PC-3 (cell line): ENCODE measurements around the gene SIAE. TPM values are rescaled to one million over a fixed set of nuclear protein-coding genes. Genes with fewer than 3 reads are reported as not detected.

ENCODE experiments used
- ATAC-seq: fragments of 200-7000 bp; cut with Tn5 transposase; 2 replicates; pipeline ENCODE4 v1.9.1; 2020; ENCODE audit warnings: mild to moderate bottlenecking, moderate library complexity
- BruUV-seq: library from RNA; stranded (reverse); fragments of 400-500 nt; replicated peaks from 2 replicates; lab custom pipeline; 2021; lab: Mats Ljungman, UMichigan
- CTCF ChIA-PET: fragments of 300-600 bp; sonication (Branson Sonifier 250); formaldehyde crosslinking; loops from one replicate; lab custom pipeline; 2022; ENCODE audit warnings: antibody characterized with exemption; lab: Charles Lee
- POLR2A ChIA-PET: fragments of 300-600 bp; sonication (Branson Sonifier 250); formaldehyde crosslinking; loops from one replicate; lab custom pipeline; 2022; ENCODE audit warnings: antibody characterized with exemption; ENCODE audit not compliant: unreplicated experiment; lab: Charles Lee
- DNase-seq: peaks from one replicate; pipeline ENCODE4 v3.0.0-alpha.2; 2015
- H2AFZ ChIP-seq: fragments of 300-600 bp; sonication (generic); 2 replicates; pipeline ENCODE4 v1.6.0; 2016; ENCODE audit warnings: antibody characterized with exemption, low read length
- H3F3A ChIP-seq: fragments of 300-600 bp; sonication (generic); one replicate; pipeline ENCODE4 v1.6.0; 2017; ENCODE audit warnings: antibody characterized with exemption, low read length, control low read depth, mild to moderate bottlenecking; ENCODE audit not compliant: unreplicated experiment
- H3K27ac ChIP-seq: fragments of 300-600 bp; sonication (generic); 2 replicates; pipeline ENCODE4 v1.5.1; 2016; ENCODE audit warnings: mild to moderate bottlenecking, low read length
- H3K27me3 ChIP-seq: fragments of 300-600 bp; sonication (generic); 2 replicates; pipeline ENCODE4 v1.6.1; 2016; ENCODE audit warnings: low read length, mixed read lengths
- H3K36me3 ChIP-seq: fragments of 300-600 bp; sonication (generic); 2 replicates; pipeline ENCODE4 v1.6.1; 2016; ENCODE audit warnings: low read depth, mixed run types, low read length, mixed read lengths
- H3K4me1 ChIP-seq: fragments of 300-600 bp; sonication (generic); 2 replicates; pipeline ENCODE4 v1.5.1; 2016; ENCODE audit warnings: low read length; ENCODE audit not compliant: insufficient read depth
- H3K4me2 ChIP-seq: fragments of 300-600 bp; sonication (generic); 2 replicates; pipeline ENCODE4 v1.6.0; 2016; ENCODE audit warnings: low read length
- H3K4me3 ChIP-seq: fragments of 300-600 bp; sonication (generic); 2 replicates; pipeline ENCODE4 v1.5.1; 2016; ENCODE audit warnings: mild to moderate bottlenecking, low read length, mixed read lengths
- H3K79me2 ChIP-seq: fragments of 300-600 bp; sonication (generic); 2 replicates; pipeline ENCODE4 v1.6.1; 2017; ENCODE audit warnings: low read length, mixed read lengths
- H3K9ac ChIP-seq: fragments of 300-600 bp; sonication (generic); 2 replicates; pipeline ENCODE4 v1.6.0; 2016; ENCODE audit warnings: mild to moderate bottlenecking, low read length
- H3K9me2 ChIP-seq: fragments of 300-600 bp; sonication (generic); replicated peaks from 2 replicates; pipeline ENCODE4 v1.6.1; 2016; ENCODE audit warnings: mixed run types, low read length, mixed read lengths
- H3K9me3 ChIP-seq: fragments of 300-600 bp; sonication (generic); 2 replicates; pipeline ENCODE4 v1.6.1; 2016; ENCODE audit warnings: low read length, mixed read lengths
- H4K20me1 ChIP-seq: fragments of 300-600 bp; sonication (generic); 2 replicates; pipeline ENCODE4 v1.6.1; 2016; ENCODE audit warnings: low read length, mixed read lengths
- EZH2 ChIP-seq: fragments of 300-600 bp; sonication (generic); IDR thresholded peaks from one replicate; pipeline ENCODE4 v1.6.1; 2017; ENCODE audit warnings: antibody characterized with exemption, mild to moderate bottlenecking, low read length; ENCODE audit not compliant: unreplicated experiment
- EZH2phosphoT487 ChIP-seq: fragments of 300-600 bp; sonication (generic); IDR thresholded peaks from 2 replicates; pipeline ENCODE4 v1.6.1; 2018; ENCODE audit warnings: mild to moderate bottlenecking, antibody characterized with exemption, low read length, borderline replicate concordance
- intact Hi-C: fragments of 100-400 bp; cut with micrococcal nuclease; formaldehyde crosslinking; loops from 2 replicates; pipeline ENCODE4 v1.9.0; 2023
- total RNA-seq: library from RNA; depleted of rRNA; stranded (reverse); fragments of >200 nt; gene quantifications from 2 replicates; pipeline ENCODE4 v1.2.3, GENCODE V29; 2014
- TF ChIP-seq, protein P1 (sequence below): fragments of 300-600 bp; sonication (generic); conservative IDR thresholded peaks from 2 replicates; pipeline ENCODE4 v1.5.1; 2017; ENCODE audit warnings: antibody characterized with exemption, low read depth, mild to moderate bottlenecking, low read length

SIAE gene
- total RNA-seq, 1 experiment from 2014 or later, result 17.6 TPM

DNA sequence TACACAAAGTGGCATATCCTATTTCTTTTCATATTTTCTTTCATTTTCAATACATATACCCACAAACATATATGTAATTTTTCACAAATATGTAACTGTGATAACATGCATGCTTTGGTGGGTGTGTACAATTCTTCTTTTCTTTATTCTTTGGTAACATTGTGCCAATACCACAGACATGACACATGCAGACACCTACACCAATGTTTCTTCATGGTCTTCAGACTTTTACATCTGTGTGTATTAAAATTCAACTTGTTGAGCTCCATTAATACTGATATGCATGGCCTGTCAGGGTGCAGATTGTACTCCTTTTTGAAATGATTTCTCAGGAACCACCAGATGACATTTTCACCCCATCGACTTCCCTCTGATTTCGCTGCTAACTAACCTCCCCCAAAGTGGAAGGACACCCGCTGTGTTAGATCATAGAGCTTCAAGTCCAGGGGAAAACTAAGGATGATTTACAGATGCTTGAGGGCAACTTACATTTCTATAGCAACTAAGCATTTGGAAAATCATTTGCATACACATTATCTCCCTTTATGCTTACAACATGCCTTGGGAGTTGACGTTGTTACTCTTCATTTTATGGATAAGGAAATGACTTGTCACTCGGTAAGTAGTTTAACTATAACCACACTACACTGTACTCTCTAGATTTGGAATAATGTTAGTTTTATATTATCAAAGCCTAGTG lies 72.8 kb downstream of the SIAE start:
- Histone ChIP-seq H3K4me3 (no peak overlapping the region), H3K4me2 (no peak overlapping the region), H3K27ac (no peak overlapping the region), H3K4me1 (peaks cover 19% of the 10 kb centered on the region), H4K20me1 (no peaks in the 10 kb centered on the region), H3F3A (no peaks in the 10 kb centered on the region), H3K36me3 (no peaks in the 10 kb centered on the region), H3K9me2 (no peaks in the 10 kb centered on the region), H3K27me3 (peaks cover 23% of the 10 kb centered on the region), H3K9me3 (no peaks in the 10 kb centered on the region), H3K9ac (no peak overlapping the region), H3K79me2 (no peaks in the 10 kb centered on the region), H2AFZ (no peak overlapping the region)
- TF ChIP-seq, protein P1, sequence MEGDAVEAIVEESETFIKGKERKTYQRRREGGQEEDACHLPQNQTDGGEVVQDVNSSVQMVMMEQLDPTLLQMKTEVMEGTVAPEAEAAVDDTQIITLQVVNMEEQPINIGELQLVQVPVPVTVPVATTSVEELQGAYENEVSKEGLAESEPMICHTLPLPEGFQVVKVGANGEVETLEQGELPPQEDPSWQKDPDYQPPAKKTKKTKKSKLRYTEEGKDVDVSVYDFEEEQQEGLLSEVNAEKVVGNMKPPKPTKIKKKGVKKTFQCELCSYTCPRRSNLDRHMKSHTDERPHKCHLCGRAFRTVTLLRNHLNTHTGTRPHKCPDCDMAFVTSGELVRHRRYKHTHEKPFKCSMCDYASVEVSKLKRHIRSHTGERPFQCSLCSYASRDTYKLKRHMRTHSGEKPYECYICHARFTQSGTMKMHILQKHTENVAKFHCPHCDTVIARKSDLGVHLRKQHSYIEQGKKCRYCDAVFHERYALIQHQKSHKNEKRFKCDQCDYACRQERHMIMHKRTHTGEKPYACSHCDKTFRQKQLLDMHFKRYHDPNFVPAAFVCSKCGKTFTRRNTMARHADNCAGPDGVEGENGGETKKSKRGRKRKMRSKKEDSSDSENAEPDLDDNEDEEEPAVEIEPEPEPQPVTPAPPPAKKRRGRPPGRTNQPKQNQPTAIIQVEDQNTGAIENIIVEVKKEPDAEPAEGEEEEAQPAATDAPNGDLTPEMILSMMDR, result no peak
- no peak for TF ChIP-seq EZH2phosphoT487
- TF ChIP-seq EZH2, result no peak
- ChIA-PET CTCF (interaction anchor here (0.5 kb wide), 1 partner anchor 35 kb away, joined by 3 read pairs; no protein-coding TSS in a partner anchor), POLR2A (no interaction called here)
- ATAC-seq (no peak), DNase-seq (no peak)
- BruUV-seq, result no TSS peak
- intact Hi-C loops, result no loop called here

DNA sequence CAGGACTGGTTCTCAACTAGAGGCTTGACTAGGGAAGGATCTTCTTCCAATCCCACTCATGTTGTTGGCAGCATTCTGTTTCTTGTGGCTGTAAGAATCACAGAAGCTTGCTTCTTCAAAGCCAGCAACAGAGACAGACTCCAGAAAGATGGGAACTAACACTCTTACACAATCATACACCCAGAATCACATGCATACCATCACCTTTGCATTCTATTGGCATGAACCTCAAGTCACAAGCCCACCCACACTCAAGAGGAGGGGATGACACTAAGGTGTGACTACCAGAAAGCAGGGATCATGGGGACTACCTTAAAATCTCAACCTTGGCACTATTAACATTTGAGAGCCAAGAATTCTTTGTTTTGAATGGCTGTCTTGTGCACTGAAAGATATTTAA lies 75.9 kb downstream of the SIAE start:
- no peak overlapping the region for H3K4me2 ChIP-seq
- H3K27me3 ChIP-seq, result peaks cover 51% of the 10 kb centered on the region
- H3K27ac ChIP-seq, result no peak overlapping the region
- no peak for TF ChIP-seq EZH2
- TF ChIP-seq, protein P1, result no peak
- H3K9me3 ChIP-seq, result no peaks in the 10 kb centered on the region
- peaks cover 15% of the 10 kb centered on the region for H3K4me1 ChIP-seq
- H4K20me1 ChIP-seq, result no peaks in the 10 kb centered on the region
- no peak overlapping the region for H2AFZ ChIP-seq
- POLR2A ChIA-PET, result no interaction called here
- H3K9me2 ChIP-seq, result no peaks in the 10 kb centered on the region
- H3K79me2 ChIP-seq, result no peaks in the 10 kb centered on the region
- H3K36me3 ChIP-seq, result no peaks in the 10 kb centered on the region
- BruUV-seq, result no TSS peak
- no peak overlapping the region for H3K9ac ChIP-seq
- H3K4me3 ChIP-seq, result no peak overlapping the region
- intact Hi-C loops, result no loop called here
- no peak for DNase-seq
- no peak for ATAC-seq
- CTCF ChIA-PET, result no interaction called here
- no peaks in the 10 kb centered on the region for H3F3A ChIP-seq

DNA sequence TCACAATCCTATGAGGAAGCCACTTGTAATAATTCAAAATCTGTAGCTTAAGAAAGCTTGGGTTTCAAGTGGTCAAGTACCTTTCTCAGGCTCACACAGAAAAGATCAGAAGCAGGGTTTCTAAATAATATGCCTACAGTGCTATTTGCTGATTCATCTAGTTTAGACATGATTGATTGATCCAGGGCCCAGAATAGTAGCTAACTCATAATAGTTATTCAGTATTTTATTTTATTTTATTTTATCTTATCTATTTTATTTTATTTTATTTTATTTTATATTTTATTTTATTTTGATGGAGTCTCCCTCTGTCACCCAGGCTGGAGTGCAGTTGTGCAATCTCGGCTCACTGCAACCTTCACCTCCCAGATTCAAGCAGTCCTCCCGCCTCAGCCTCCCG lies 78.2 kb downstream of the SIAE start:
- Histone ChIP-seq H3K27ac (no peak overlapping the region), H3K79me2 (no peaks in the 10 kb centered on the region), H3F3A (no peaks in the 10 kb centered on the region), H3K9me2 (no peaks in the 10 kb centered on the region), H3K4me2 (no peak overlapping the region), H2AFZ (no peak overlapping the region), H3K9me3 (no peaks in the 10 kb centered on the region), H3K27me3 (peaks cover 73% of the 10 kb centered on the region), H3K4me1 (no peaks in the 10 kb centered on the region), H3K9ac (no peak overlapping the region), H3K4me3 (no peak overlapping the region), H4K20me1 (no peaks in the 10 kb centered on the region), H3K36me3 (no peaks in the 10 kb centered on the region)
- CTCF ChIA-PET, result no interaction called here
- TF ChIP-seq, protein P1, result no peak
- TF ChIP-seq EZH2, result no peak
- TF ChIP-seq EZH2phosphoT487, result no peak
- ATAC-seq (no peak), DNase-seq (no peak)
- POLR2A ChIA-PET, result no interaction called here
- BruUV-seq, result no TSS peak
- intact Hi-C loops, result no loop called here
